Sigmoid colon (tissue), 7 donors: Measurements from ENCODE around the gene ANKRD60. TPM values are rescaled to one million over a fixed set of nuclear protein-coding genes. Genes with fewer than 3 reads are reported as not detected.

Experiments used
- DNase-seq: peaks from one replicate; pipeline ENCODE4 v3.0.0-alpha.2; 2019
- H3K27ac ChIP-seq, 4 donors: fragments of 200-600 bp; sonication (generic); one replicate each; pipeline ENCODE4 v1.5.1; 2016 to 2019; ENCODE audit warnings: mild to moderate bottlenecking in 1 of 4
- H3K27me3 ChIP-seq, 3 donors: fragments of 200-600 bp; sonication (generic); one replicate each; pipeline ENCODE4 v1.5.1; 2019; ENCODE audit warnings: mild to moderate bottlenecking in 1 of 3
- H3K36me3 ChIP-seq, 4 donors: fragments of 200-600 bp; sonication (generic); one replicate each; pipeline ENCODE4 v1.5.1; 2016 to 2019
- H3K4me1 ChIP-seq, 4 donors: fragments of 200-600 bp; sonication (generic); one replicate each; pipeline ENCODE4 v1.5.1; 2017 to 2019
- H3K4me3 ChIP-seq, 4 donors: fragments of 200-600 bp; sonication (generic); one replicate each; pipeline ENCODE4 v1.5.1; 2017 to 2019; ENCODE audit warnings: mild to moderate bottlenecking in 2 of 4, moderate library complexity in 1 of 4
- H3K9me3 ChIP-seq, 4 donors: fragments of 200-600 bp in 3 of 4; sonication (generic) in 3 of 4; one replicate each; pipeline versions ENCODE4 v1.5.1 to v1.6.1; 2013 to 2019
- CTCF ChIP-seq, 4 experiments: fragments of 450-650 bp in 3 of 4; fragments of 200-600 bp in 1 of 4; IDR thresholded peaks; one replicate each; pipeline ENCODE4 v1.5.1; 2016 to 2019; ENCODE audit warnings: antibody characterized with exemption in 4 of 4, mild to moderate bottlenecking in 3 of 4, moderate library complexity in 2 of 4
- EP300 ChIP-seq, 4 donors: sonication (generic); formaldehyde crosslinking; IDR thresholded peaks; one replicate each; pipeline ENCODE4 v1.6.1; 2017; ENCODE audit warnings: antibody characterized with exemption in 4 of 4
- POLR2A ChIP-seq, 2 donors: fragments of 450-650 bp; IDR thresholded peaks; one replicate each; pipeline ENCODE4 v1.6.1; 2016; ENCODE audit warnings: antibody characterized with exemption in 2 of 2, mild to moderate bottlenecking in 2 of 2, moderate library complexity in 2 of 2
- POLR2AphosphoS5 ChIP-seq, 4 donors: sonication (generic); formaldehyde crosslinking; IDR thresholded peaks; one replicate each; pipeline ENCODE4 v1.6.1; 2017; ENCODE audit warnings: antibody characterized with exemption in 4 of 4
- WGBS, 2 donors: extraction: QIAGEN DNeasy Blood & Tissue Kit; methylation state at CpG; one replicate each; pipeline ENCODE4 v1.1.7; 2013; 5-methylcytosine and 5-hydroxymethylcytosine counted together
- intact Hi-C: fragments of 100-400 bp; cut with DNase I; formaldehyde crosslinking; loops from one replicate; pipeline ENCODE4 v1.15.1; 2023
- polyA plus RNA-seq, 3 donors: library from polyadenylated mRNA; stranded (reverse); fragments of 200-250 nt; gene quantifications; one replicate each; pipeline ENCODE4 v1.2.3, GENCODE V29; 2013
- total RNA-seq, 4 donors: library from RNA; depleted of rRNA; stranded (reverse); fragments of >200 nt; gene quantifications; one replicate each; pipeline ENCODE4 v1.1.0, GENCODE V29; 2016
- donor health status: healthy with polysubstance abuse.
- donor health status: Bipolar disorder and iron deficiency.
- donor health status: healthy.

The ANKRD60 gene
- total and polyA plus RNA-seq, 7 donors, result 0.82 TPM; not detected in 6

DNA sequence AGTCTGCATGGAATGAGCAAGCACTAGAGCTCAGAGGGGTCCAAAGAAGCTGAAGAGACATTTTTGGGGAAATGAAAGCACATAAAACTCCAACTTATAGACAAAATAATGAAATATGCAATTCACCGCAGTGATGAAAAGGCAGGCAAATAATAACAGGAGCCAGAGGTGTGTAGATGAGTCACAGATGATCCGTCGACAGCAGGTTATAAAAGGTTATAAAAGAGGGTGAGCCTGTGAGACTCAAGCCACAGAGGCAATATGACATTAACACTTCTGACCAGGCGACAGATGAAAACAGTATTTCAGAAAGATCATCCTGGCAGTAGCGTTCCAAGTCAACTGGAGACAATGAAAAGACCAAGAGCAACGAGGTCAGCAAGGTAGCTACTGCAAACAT is 35.8 kb upstream of the ANKRD60 start:
- intact Hi-C loops, result no loop called here
- peaks cover 0 to 59% (median 19%) of the 10 kb centered on the region in 4 donors for H3K36me3 ChIP-seq
- no peaks in the 10 kb centered on the region for H3K27me3 ChIP-seq
- DNase-seq, result no peak
- H3K4me1 ChIP-seq, result peaks cover 0 to 7% (median 0%) of the 10 kb centered on the region in 4 donors
- 25 to 69% methylated on average over 6 of the region's 6 CpGs for WGBS, 2 donors
- no peaks in the 10 kb centered on the region for H3K9me3 ChIP-seq
- no peak overlapping the region for H3K27ac ChIP-seq
- no peak overlapping the region for H3K4me3 ChIP-seq
- TF ChIP-seq POLR2AphosphoS5 (IDR thresholded peaks at IDR 0.05), result no peak
- no peak for TF ChIP-seq CTCF (IDR thresholded peaks at IDR 0.05)
- TF ChIP-seq EP300 (IDR thresholded peaks at IDR 0.05), result no peak
- TF ChIP-seq POLR2A (IDR thresholded peaks at IDR 0.05), result no peak

GRCh38 chr20:58261660-58262059 is 33.2 kb upstream of the ANKRD60 start:
- no peak overlapping the region for H3K4me3 ChIP-seq
- H3K36me3 ChIP-seq, result peaks cover 0 to 44% (median 12%) of the 10 kb centered on the region in 4 donors
- TF ChIP-seq CTCF (IDR thresholded peaks at IDR 0.05) (no peak), EP300 (IDR thresholded peaks at IDR 0.05) (no peak), POLR2AphosphoS5 (IDR thresholded peaks at IDR 0.05) (no peak), POLR2A (IDR thresholded peaks at IDR 0.05) (no peak)
- WGBS, 2 donors, result 93 to 95% methylated on average over 3 of the region's 3 CpGs
- H3K4me1 ChIP-seq, result peaks cover 0 to 7% (median 0%) of the 10 kb centered on the region in 4 donors
- no peak for DNase-seq
- intact Hi-C loops, result no loop called here
- no peaks in the 10 kb centered on the region for H3K27me3 ChIP-seq
- H3K9me3 ChIP-seq, result no peaks in the 10 kb centered on the region
- H3K27ac ChIP-seq, result no peak overlapping the region

- H3K36me3 ChIP-seq, result peaks cover 0 to 30% (median 5%) of the 10 kb centered on the region in 4 donors
- DNase-seq, result no peak
- no peak overlapping the region for H3K27ac ChIP-seq
- no peak overlapping the region for H3K4me3 ChIP-seq
- TF ChIP-seq EP300 (IDR thresholded peaks at IDR 0.05) (no peak), POLR2A (IDR thresholded peaks at IDR 0.05) (no peak), POLR2AphosphoS5 (IDR thresholded peaks at IDR 0.05) (no peak), CTCF (IDR thresholded peaks at IDR 0.05) (no peak)
- H3K27me3 ChIP-seq, result no peaks in the 10 kb centered on the region
- H3K9me3 ChIP-seq, result no peaks in the 10 kb centered on the region
- peaks cover 0 to 7% (median 0%) of the 10 kb centered on the region in 4 donors for H3K4me1 ChIP-seq
- intact Hi-C loops, result no loop called here
- WGBS, 2 donors, result 93 to 97% methylated on average over 5 of the region's 5 CpGs
Measured at GRCh38 chr20:58260006-58260405, 31.6 kb upstream of the ANKRD60 start.

- intact Hi-C loops, result no loop called here
- Histone ChIP-seq H3K9me3 (no peaks in the 10 kb centered on the region), H3K4me1 (peaks cover 0 to 4% (median 0%) of the 10 kb centered on the region in 4 donors), H3K27ac (no peak overlapping the region), H3K4me3 (no peak overlapping the region), H3K27me3 (no peaks in the 10 kb centered on the region), H3K36me3 (no peaks in the 10 kb centered on the region)
- WGBS, 2 donors, result 91 to 97% methylated on average over 4 of the region's 4 CpGs
- no peak for TF ChIP-seq POLR2A (IDR thresholded peaks at IDR 0.05)
- TF ChIP-seq EP300 (IDR thresholded peaks at IDR 0.05), result no peak
- no peak for TF ChIP-seq POLR2AphosphoS5 (IDR thresholded peaks at IDR 0.05)
- TF ChIP-seq CTCF (IDR thresholded peaks at IDR 0.05), result no peak
- DNase-seq, result no peak
Measured at GRCh38 chr20:58256842-58257241, 28.4 kb upstream of the ANKRD60 start.

DNA sequence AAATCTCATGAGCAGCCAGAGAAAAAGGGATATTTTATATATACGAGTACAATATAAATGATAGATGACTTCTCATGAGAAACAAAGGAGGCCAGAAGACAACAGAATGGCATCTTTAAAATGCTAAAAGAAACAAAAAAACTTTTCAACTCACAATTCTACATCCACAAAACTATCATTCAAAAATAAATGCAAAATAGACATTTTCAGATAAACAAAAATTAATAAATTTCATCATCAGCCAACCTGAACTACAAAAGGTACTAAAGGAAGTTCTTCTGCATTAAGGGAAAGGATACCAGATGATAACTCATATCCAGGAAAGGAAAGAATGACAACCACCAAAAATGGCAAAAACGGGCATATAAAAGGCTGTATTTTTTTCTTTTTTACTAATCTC is 27.9 kb upstream of the ANKRD60 start:
- TF ChIP-seq POLR2A (IDR thresholded peaks at IDR 0.05) (no peak), CTCF (IDR thresholded peaks at IDR 0.05) (no peak)
- intact Hi-C loops, result no loop called here

More for the DNA sequence above, 27.9 kb upstream of the ANKRD60 start:
- WGBS, 2 donors, result 92 to 93% methylated on average over 2 of the region's 2 CpGs
- no peak overlapping the region for H3K27ac ChIP-seq
- H3K27me3 ChIP-seq, result no peaks in the 10 kb centered on the region
- no peaks in the 10 kb centered on the region for H3K9me3 ChIP-seq
- peaks cover 0 to 4% (median 0%) of the 10 kb centered on the region in 4 donors for H3K36me3 ChIP-seq
- no peak for DNase-seq
- H3K4me1 ChIP-seq, result no peaks in the 10 kb centered on the region
- no peak overlapping the region for H3K4me3 ChIP-seq
